ENCODE measurements around the gene DNALI1. TPM values are rescaled to one million over a fixed set of nuclear protein-coding genes. Genes with fewer than 3 reads are reported as not detected.
A peak's percentile ranks its signal among the peaks of the same experiment; 100 is the strongest.
"Not testable (repeated sequence)": the region's sequence is repeated elsewhere in the genome, so short reads cannot be mapped to it uniquely, and the experiment has no call there.

Gene DNALI1
- total and polyA plus RNA-seq, 2 of the 8 experiments (the other 6 are each of a cell fraction or from before 2014, with no cell fraction given) = 8.9 to 11.3 TPM

DNA sequence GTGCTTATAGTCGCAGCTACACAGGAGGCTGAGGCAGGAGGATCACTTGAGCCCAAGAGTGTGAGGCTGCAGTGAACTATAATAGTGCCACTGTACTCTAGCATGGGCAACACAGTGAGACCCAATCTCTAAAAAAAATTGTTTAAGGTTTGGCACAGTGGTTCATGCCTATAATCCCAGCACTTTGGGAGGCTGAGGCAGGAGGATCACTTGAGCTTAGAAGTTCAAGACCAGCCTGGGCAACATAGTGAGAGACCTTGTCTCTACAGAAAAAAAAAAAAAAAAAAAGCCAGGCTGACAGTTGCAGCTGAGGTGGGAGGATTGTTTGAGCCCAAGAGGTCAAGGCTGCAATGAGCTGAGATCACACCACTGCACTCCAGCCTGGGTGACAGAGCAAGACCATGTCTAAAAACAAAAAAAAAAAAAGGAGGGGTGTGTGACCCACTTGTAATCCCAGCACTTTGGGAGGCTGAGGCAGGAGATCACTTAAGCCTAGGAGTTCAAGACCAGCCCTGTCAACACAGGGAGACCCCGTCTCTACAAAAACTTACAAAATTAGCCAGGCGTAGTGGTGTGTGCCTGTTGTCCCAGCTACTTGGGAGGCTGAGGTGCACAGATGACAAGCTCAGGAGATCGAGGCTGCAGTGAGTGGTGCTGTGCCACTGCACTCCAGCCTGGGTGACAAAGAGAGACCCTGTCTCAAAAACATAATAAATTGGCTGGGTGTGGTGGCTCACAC is 24.2 kb upstream of the DNALI1 start:
- H4K91ac ChIP-seq (replicated peaks; ENCODE audit: insufficient read length, low read length); H3K79me2 ChIP-seq (ENCODE audit: control insufficient read depth in 1 of 2, insufficient read depth in 2 of 2, low read length in 2 of 2); H3K79me1 ChIP-seq (ENCODE audit: low read depth, low read length); H2BK12ac ChIP-seq (ENCODE audit: low read depth, low read length); H2BK120ac ChIP-seq (replicated peaks; ENCODE audit: low read depth, low read length); H2BK5ac ChIP-seq (ENCODE audit: low read depth, low read length); H2BK20ac ChIP-seq (ENCODE audit: low read length); H3K27me3 ChIP-seq (replicated peaks in 1 of 4; ENCODE audit: control insufficient read depth in 3 of 4, extremely low read depth in 1 of 4, insufficient read depth in 3 of 4, low read length in 3 of 4); H2AK5ac ChIP-seq (ENCODE audit: low read depth, low read length); H3K56ac ChIP-seq (replicated peaks; ENCODE audit: insufficient read length, low read depth, low read length); H4K5ac ChIP-seq (ENCODE audit: insufficient read length, low read depth, low read length); H3K9me3 ChIP-seq (ENCODE audit: insufficient read depth in 2 of 2, low read depth in 1 of 2, low read length in 1 of 2); FAIRE-seq; H2BK15ac ChIP-seq (ENCODE audit: low read length); H3K4me3 ChIP-seq (ENCODE audit: extremely low read depth in 1 of 4, insufficient read depth in 2 of 4, low read depth in 3 of 4, low read length in 4 of 4); H3K14ac ChIP-seq (ENCODE audit: insufficient read length); H3K4ac ChIP-seq (replicated peaks; ENCODE audit: insufficient read length, low read depth, low read length); H3K4me1 ChIP-seq (replicated peaks in 1 of 4; ENCODE audit: control insufficient read depth in 3 of 4, insufficient read depth in 4 of 4, low read length in 3 of 4); H3K4me2 ChIP-seq (ENCODE audit: insufficient read depth in 1 of 2, low read depth in 2 of 2, low read length in 2 of 2); H3K18ac ChIP-seq (ENCODE audit: extremely low read depth, low read length); DNase-seq (ENCODE audit: low read depth in 1 of 2, low spot score in 2 of 2); H3K23ac ChIP-seq (ENCODE audit: insufficient read length); H2AFZ ChIP-seq (ENCODE audit: low read length); H4K20me1 ChIP-seq (replicated peaks in 1 of 2; ENCODE audit: control insufficient read depth in 1 of 2, insufficient read depth in 2 of 2, low read length in 2 of 2); H3K27ac ChIP-seq (ENCODE audit: low read depth, low read length); H3K9ac ChIP-seq (replicated peaks in 1 of 4; ENCODE audit: extremely low read depth in 1 of 4, low read depth in 3 of 4, low read length in 3 of 4); H3K23me2 ChIP-seq (ENCODE audit: low read depth, low read length): not testable (repeated sequence)
- H4K8ac ChIP-seq (ENCODE audit: extremely low read depth, insufficient read depth, low read length) = peak overlapping the region; percentile 25; the same call in 1 of the 2 replicates
- WGBS, 2 experiments (ENCODE audit: extremely low coverage in 1 of 2, insufficient coverage in 1 of 2, insufficient read length in 1 of 2, insufficient replicate concordance in 2 of 2, low coverage in 1 of 2, low lambda C conversion rate in 2 of 2, missing lambda C conversion rate in 1 of 2) = 95% methylated on average over 4 of the region's 4 CpGs; no CpG with 5 or more reads in 1 of the 2 experiments
- H3K36me3 ChIP-seq (ENCODE audit: control insufficient read depth in 2 of 4, insufficient read depth in 4 of 4, low read length in 3 of 4) = peaks cover 3 to 16% (median 8%) of the 10 kb centered on the region in 4 experiments
- POLR2A ChIA-PET (ENCODE audit: partially characterized antibody) = interaction anchor here (2.0 to 2.4 kb wide), 2 partner anchors 10 to 18 kb away, joined by 5 to 6 read pairs; partner anchors contain the start of gene MEAF6
- CTCF ChIA-PET (ENCODE audit: partially characterized antibody) = interaction anchor here (0.7 to 2.5 kb wide), 3 partner anchors 45 to 1015 kb away, joined by 3 to 12 read pairs (median 3); no protein-coding TSS in a partner anchor
